ENCODE data around the gene RNASEH2A.

RNASEH2A gene

GRCh38 chr19:12806242-12807081 is at the start of gene RNASEH2A:
Gene RNASEH2A (plus strand): TSS chr19:12806584. CDS start chr19:12806674, 90 bp downstream.
- peak; percentile 86 for DNase-seq (ENCODE audit: low spot score)

GRCh38 chr19:12757544-12758274 is 48.7 kb upstream of the RNASEH2A start:
- DNase-seq (ENCODE audit: low spot score): peak; percentile 59

GRCh38 chr19:12759686-12760085 is 46.7 kb upstream of the RNASEH2A start:
- no peak for DNase-seq (ENCODE audit: low spot score)

- DNase-seq (ENCODE audit: low spot score): no peak
These were observed 43.3 kb upstream of the RNASEH2A start for GRCh38 chr19:12763100-12763499.

- DNase-seq (ENCODE audit: low spot score): no peak
These were observed 41.7 kb upstream of the RNASEH2A start for GRCh38 chr19:12764698-12765097.

GRCh38 chr19:12766051-12766521 is 40.3 kb upstream of the RNASEH2A start:
- peak; percentile 83 for DNase-seq (ENCODE audit: low spot score)

- no peak for DNase-seq (ENCODE audit: low spot score)
These were observed 39.2 kb upstream of the RNASEH2A start for GRCh38 chr19:12767150-12767549.

- no peak for DNase-seq (ENCODE audit: low spot score)
These were observed 38.7 kb upstream of the RNASEH2A start for GRCh38 chr19:12767666-12768065.

- peak; percentile 75 for DNase-seq (ENCODE audit: low spot score)
These were observed 36.7 kb upstream of the RNASEH2A start for GRCh38 chr19:12769689-12770088.

GRCh38 chr19:12770922-12771321 is 35.5 kb upstream of the RNASEH2A start:
- DNase-seq (ENCODE audit: low spot score): no peak

GRCh38 chr19:12772323-12772722 is 34.1 kb upstream of the RNASEH2A start:
- no peak for DNase-seq (ENCODE audit: low spot score)

GRCh38 chr19:12773571-12773970 is 32.8 kb upstream of the RNASEH2A start:
- DNase-seq (ENCODE audit: low spot score): no peak

GRCh38 chr19:12774588-12775555 is 31.5 kb upstream of the RNASEH2A start, which contains the start of gene HOOK2:
Gene HOOK2 (minus strand): TSS chr19:12775552. CDS start chr19:12775449, 103 bp downstream.
- DNase-seq (ENCODE audit: low spot score): peak; percentile 41

GRCh38 chr19:12777217-12778016 is 29.0 kb upstream of the RNASEH2A start:
- peak; percentile 82 for DNase-seq (ENCODE audit: low spot score)

- DNase-seq (ENCODE audit: low spot score): peak; percentile 41
These were observed 28.1 kb upstream of the RNASEH2A start for GRCh38 chr19:12778017-12778904.

GRCh38 chr19:12778905-12779161 is 27.6 kb upstream of the RNASEH2A start:
- DNase-seq (ENCODE audit: low spot score): no peak

GRCh38 chr19:12779162-12779993 is 27.0 kb upstream of the RNASEH2A start:
- no peak for DNase-seq (ENCODE audit: low spot score)

GRCh38 chr19:12782174-12782423 is 24.3 kb upstream of the RNASEH2A start:
- DNase-seq (ENCODE audit: low spot score): no peak

Data from CD4-positive, alpha-beta T cell treated with Interleukin-15 for 4 hours (primary cell).